CD1c-positive myeloid dendritic cell (primary cell): ENCODE results near the gene CCNDBP1.

Experiments used
- DNase-seq: peaks from one replicate; pipeline ENCODE4 v3.0.0-alpha.2; 2016; ENCODE audit errors: extremely low spot score

CCNDBP1 gene

GRCh38 chr15:43246261-43246774 lies 61.1 kb downstream of the CCNDBP1 start:
- DNase-seq, result no peak
